Tongue (tissue), 2 donors: ENCODE measurements around the gene TCEANC2. TPM values are rescaled to one million over a fixed set of nuclear protein-coding genes. Genes with fewer than 3 reads are reported as not detected.
A peak's percentile ranks its signal among the peaks of the same experiment; 100 is the strongest.
"Not testable (repeated sequence)": the region's sequence is repeated elsewhere in the genome, so short reads cannot be mapped to it uniquely, and the experiment has no call there.

Source experiments
- DNase-seq: peaks from one replicate; pipeline ENCODE4 v3.0.0-alpha.2; 2015
- total RNA-seq: library from RNA; depleted of rRNA; stranded (reverse); fragments of >200 nt; gene quantifications from one replicate; pipeline ENCODE4 v1.2.3, GENCODE V29; 2014

The TCEANC2 gene
- total RNA-seq: 4.8 TPM

- DNase-seq: peak; percentile 100
These were observed at the start of gene TCEANC2, which contains the start of gene TMEM59 for GRCh38 chr1:54052934-54053744. TCEANC2 (plus strand) TSS chr1:54053608; CDS start chr1:54054423, 815 bp downstream. TMEM59 (minus strand) TSS chr1:54053204; CDS start chr1:54053188, 16 bp downstream.

GRCh38 chr1:54003750-54004480, 49.5 kb upstream of the TCEANC2 start:
- not testable (repeated sequence) for DNase-seq

- DNase-seq: no peak
These were observed 48.8 kb upstream of the TCEANC2 start for GRCh38 chr1:54004481-54005049.

GRCh38 chr1:54006508-54006907, 46.9 kb upstream of the TCEANC2 start:
- no peak for DNase-seq

- no peak for DNase-seq
These were observed 45.8 kb upstream of the TCEANC2 start for GRCh38 chr1:54007613-54008012.

GRCh38 chr1:54008876-54009275, 44.5 kb upstream of the TCEANC2 start:
- DNase-seq: no peak

GRCh38 chr1:54009406-54009805, 44.0 kb upstream of the TCEANC2 start:
- DNase-seq: no peak

- no peak for DNase-seq
These were observed 42.8 kb upstream of the TCEANC2 start for GRCh38 chr1:54010415-54011117.

- no peak for DNase-seq
These were observed 41.9 kb upstream of the TCEANC2 start for GRCh38 chr1:54011316-54012007.

- DNase-seq: no peak
These were observed 41.4 kb upstream of the TCEANC2 start for GRCh38 chr1:54012008-54012325.

GRCh38 chr1:54012863-54013262, 40.5 kb upstream of the TCEANC2 start:
- no peak for DNase-seq

- no peak for DNase-seq
These were observed 39.9 kb upstream of the TCEANC2 start for GRCh38 chr1:54013393-54014008.

GRCh38 chr1:54014009-54014629, 39.3 kb upstream of the TCEANC2 start:
- DNase-seq: no peak

GRCh38 chr1:54016343-54017282, 36.8 kb upstream of the TCEANC2 start:
- DNase-seq: peak; percentile 36

- DNase-seq: no peak
These were observed 35.4 kb upstream of the TCEANC2 start, which contains the start of gene LDLRAD1 for GRCh38 chr1:54017979-54018378. LDLRAD1 (minus strand) TSS chr1:54018186; CDS start chr1:54018112, 74 bp downstream.

GRCh38 chr1:54018635-54019034, 34.8 kb upstream of the TCEANC2 start:
- no peak for DNase-seq

GRCh38 chr1:54019562-54020176, 33.7 kb upstream of the TCEANC2 start:
- DNase-seq: not testable (repeated sequence)

- DNase-seq: peak; percentile 11
These were observed 29.1 kb upstream of the TCEANC2 start for GRCh38 chr1:54024358-54024757.

GRCh38 chr1:54024811-54025210, 28.6 kb upstream of the TCEANC2 start:
- not testable (repeated sequence) for DNase-seq
